GM18868 (cell line): Measurements from ENCODE around the gene CABP4.
"Not testable (repeated sequence)": the region's sequence is repeated elsewhere in the genome, so short reads cannot be mapped to it uniquely, and the experiment has no call there.

Experiments used
- ATAC-seq: cut with Tn5 transposase; IDR thresholded peaks from one replicate; pipeline ENCODE4 v1.9.1; 2021; ENCODE audit warnings: mild to moderate bottlenecking, moderate library complexity; ENCODE audit not compliant: unreplicated experiment

The CABP4 gene

GRCh38 chr11:67452141-67452952 is 2.8 kb upstream of the CABP4 start, which contains the start of gene GPR152:
TSS of gene GPR152 (minus strand) at chr11:67452729. CDS start at chr11:67452724, 5 bp downstream.
- no peak for ATAC-seq

DNA sequence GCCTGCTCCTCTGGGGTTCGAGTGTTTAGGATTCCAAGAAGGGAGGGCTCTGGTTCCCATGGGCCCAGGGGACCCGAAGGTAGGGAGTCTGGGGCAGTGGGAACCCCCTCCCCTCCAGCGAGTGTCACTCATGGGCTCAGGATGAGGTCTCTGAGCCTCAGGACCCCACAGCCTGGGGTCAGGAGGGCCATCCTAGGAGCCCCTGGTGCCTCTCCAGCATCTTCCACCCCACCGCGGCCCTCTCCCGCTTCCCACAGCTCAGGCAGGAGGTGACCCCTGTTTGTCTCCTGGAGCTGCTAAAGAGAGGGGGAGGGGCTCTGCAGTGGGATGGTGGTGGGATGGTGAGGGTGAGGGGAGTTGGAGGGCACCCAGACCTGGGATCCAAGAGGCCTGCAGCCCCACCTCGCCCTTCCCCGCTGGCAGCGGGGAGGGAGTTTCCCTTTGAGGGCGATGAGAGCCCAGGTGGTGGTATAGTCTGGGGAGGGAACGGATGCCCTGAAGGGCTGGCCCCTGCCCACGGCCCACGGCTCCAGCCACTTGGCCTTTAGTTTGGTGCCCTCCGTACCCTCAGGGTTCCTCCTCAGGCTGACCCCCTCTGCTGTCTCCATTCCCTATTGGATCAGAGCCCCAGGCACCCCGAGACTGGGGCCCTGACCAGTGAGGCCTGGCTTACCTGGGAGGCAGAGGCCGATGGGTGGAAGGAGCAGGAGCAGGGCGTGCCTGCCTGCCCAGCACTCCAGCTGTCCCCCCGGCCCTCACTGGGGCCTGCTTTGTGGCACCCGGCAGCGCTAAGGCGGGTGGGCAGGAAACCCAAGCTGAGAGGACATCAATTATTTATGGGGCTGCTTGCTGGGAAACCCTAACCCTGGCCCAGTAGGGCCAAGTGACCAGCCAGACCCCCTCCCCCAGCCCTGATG is 1.1 kb upstream of the CABP4 start:
- ATAC-seq = no peak

DNA sequence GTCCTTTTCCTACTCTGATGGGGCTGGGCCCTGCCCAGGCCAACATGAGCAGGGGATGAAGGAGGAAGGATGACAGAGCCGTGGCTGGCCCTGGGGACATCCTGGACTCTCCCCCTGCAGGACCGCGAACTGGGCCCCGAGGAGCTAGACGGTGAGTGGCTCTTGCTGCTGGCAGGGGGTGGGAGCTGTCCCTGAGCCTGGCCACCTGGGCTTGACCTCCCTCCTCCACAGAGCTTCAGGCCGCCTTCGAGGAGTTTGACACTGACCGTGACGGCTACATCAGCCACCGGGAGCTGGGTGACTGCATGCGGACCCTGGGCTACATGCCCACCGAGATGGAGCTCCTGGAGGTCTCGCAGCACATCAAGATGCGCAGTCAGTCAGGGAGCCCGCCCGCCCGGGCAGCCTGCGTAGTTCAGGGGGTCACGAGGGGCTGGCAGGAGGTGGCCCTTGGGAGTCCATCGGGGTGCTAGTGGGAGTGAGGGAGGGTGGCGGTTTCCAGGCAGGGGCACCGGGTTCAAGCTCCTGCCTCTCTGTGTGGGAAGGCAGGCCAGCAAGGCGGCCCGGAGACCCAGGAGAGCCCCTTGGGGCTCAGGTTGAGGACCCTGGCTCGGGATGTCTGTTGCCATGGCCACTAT is 1.0 kb downstream of the CABP4 start:
- ATAC-seq = no peak

DNA sequence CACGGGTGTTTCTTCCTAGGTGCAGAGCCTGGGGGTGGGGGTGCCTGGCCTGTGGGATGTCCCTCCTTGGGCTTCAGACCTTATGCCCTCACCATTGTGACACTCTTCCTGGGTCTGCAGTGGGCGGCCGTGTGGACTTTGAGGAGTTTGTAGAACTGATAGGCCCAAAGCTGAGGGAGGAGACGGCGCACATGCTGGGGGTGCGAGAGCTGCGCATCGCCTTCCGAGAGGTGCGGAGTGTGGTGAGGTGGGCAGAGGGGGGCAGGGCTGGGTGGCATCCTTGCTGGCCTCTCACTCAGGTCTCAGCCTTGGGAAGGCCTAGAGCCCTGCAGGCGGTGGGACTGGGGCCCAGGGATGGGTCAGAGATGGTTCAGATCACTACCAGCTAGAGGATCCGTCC is 2.3 kb downstream of the CABP4 start:
- no peak for ATAC-seq

GRCh38 chr11:67458266-67458665 is 3.1 kb downstream of the CABP4 start:
- no peak for ATAC-seq

DNA sequence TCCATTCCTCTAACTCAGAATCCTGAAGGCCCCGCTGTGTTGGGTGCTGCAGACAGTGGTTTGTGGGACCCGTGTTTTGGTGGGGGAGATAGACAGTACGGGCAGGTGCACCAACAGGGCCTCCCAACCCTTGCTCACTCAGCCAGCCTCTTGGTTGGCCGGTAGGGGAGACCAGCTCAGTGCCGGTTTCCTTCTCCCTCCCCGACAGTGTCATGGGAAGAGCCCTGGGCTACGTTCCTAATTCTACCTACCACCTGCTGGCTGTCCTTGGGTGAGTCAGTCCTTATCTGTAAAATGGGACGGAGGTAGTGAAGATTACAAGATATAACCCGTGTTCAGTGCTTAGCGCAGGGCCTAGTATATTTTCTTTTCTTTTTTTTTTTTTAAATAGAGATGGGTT is 8.0 kb downstream of the CABP4 start:
- ATAC-seq = no peak

GRCh38 chr11:67463680-67464410 is 8.7 kb downstream of the CABP4 start:
- ATAC-seq = no peak

DNA sequence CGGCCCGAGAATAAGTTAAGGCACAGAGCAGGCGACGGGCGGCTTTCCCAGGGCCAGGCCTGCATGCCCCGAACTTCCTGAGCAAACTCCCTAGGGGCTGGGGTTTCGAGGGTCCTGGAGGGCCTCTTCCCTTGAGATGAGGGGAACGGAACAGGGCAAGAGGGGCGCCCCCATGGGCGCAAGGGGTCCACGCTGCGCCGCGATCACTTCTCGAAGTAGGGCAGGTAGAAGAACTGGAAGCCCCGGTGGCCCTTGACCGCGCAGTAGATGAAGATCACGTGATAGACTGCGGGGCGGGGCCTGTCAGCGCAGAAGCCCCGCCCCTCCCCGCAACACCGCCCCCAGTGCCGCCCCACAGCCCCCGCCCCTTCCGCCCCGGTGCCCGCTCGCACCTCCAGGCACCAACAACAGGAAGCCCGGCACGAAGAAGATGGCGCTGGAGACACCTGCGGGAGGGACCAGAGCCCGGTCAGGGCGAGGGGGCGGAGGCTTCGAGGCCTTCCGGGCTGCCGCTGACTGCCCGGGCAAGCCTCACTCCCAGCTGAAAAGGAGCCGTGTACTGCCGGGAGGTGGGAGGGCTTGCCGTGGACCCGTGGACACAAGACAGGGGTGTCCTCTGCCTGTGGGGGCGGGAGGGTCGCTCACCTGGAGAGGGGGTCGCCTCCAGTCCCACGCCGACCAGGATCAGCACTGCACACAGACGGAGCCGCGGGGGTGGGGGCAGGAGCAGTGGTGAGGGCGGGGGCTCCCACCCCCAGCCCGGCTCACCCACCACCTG is 9.4 kb downstream of the CABP4 start:
- peak; percentile 54 for ATAC-seq

GRCh38 chr11:67465189-67465510 is 10.0 kb downstream of the CABP4 start:
- no peak for ATAC-seq

DNA sequence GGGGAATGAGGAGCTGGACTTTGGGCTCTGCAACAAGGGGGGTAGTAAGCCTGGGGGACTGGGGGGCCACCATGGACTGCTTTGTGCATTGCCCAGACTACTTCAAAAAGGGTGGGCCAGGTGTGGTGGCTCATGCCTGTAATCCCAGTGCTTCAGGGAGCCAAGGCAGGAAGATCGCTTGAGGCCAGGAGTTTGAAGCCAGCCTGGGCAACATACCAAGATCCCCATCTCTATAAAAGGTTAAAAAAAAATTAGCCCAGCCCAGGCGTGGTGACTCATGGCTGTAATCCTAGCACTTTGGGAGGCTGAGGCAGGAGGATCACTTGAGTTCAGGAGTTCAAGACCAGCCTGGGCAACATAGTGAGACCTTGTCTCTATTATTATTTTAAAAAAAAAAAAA is 10.4 kb downstream of the CABP4 start:
- not testable (repeated sequence) for ATAC-seq

GRCh38 chr11:67466367-67466766 is 11.2 kb downstream of the CABP4 start:
- ATAC-seq = no peak

DNA sequence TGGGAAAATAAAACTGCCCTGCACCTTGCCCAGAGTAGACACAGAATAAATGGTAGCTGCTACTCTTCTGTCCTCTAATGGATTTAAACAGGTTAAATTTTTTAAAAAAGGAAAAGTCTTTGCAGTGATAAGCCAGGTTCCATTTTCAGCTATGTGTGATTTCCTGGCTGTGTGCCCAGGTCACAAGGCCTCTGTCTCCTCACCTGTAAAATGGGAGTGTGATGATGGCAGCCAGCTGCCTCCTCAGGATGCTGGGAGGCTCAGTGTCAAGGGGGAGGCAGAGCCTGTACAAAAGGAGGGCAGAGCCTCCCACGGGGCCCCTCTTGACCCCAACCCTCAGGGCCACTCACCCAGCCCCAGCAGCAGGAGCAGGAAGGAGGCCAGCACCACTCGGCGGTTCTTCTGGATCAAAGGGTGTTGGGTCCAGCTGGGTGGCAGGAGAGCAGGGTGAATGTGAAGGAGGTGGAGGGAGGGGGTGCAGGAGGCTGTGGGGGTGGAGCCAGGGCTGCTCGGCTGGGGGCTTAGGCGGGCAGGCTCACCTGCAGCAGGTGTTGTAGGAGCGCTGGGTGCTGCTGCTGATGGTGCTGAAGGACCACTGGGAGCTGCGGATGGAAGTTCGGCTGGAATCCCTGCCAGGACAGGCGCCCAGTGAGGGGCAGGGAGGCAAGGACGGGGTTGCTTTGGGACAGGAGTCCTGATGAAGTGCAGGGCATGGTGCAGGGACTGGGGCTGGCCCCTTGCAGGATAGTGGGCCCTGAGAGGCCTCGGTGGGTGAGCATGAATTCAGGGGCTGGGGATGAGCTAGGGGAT is 12.0 kb downstream of the CABP4 start:
- no peak for ATAC-seq

- ATAC-seq = no peak
These were observed 12.9 kb downstream of the CABP4 start for GRCh38 chr11:67468056-67468455.

- ATAC-seq = peak; percentile 2
These were observed 13.3 kb downstream of the CABP4 start for GRCh38 chr11:67468456-67468758.

DNA sequence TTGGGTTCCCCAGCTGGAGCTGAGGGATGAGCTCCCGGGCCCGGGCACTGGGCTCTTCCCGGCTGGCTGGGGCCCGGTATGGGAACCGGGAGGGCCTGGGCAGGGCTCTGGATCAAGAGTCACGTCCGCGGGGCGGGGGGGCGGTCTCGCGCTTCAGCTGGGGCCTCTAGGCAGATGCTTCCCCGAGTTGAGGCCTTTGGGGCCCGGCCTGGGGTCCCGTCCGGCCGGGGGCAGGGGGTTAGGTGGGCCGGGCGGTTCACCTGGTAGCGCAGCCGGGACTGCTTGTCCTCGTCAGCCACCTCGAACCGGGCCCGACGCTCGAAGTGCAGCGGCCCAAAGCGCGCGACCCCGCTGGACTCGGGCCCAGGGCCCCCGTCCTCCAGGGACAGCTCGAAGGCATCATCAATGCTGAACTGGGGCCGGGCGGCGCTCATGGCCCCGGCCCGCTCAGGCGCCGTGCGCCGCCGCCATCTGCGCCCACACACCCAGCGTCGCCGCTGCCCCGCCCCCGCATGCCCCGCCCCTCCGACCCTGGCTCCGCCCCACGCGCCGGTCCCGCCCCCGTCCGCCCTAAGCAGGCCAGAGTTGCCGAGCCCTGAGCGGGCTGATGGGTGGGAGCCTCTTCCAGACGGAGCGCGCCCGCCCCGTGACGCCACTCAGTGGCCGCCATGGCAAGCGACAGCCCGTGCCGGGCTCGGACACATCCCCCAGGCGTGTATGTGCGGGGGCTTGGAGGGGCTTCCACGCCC is 13.8 kb downstream of the CABP4 start, which contains the start of gene TMEM134:
TSS of gene TMEM134 (minus strand) at position 493 of the 749 bp plus-strand sequence. CDS start at position 434, 59 bp downstream.
- ATAC-seq = peak; percentile 67

DNA sequence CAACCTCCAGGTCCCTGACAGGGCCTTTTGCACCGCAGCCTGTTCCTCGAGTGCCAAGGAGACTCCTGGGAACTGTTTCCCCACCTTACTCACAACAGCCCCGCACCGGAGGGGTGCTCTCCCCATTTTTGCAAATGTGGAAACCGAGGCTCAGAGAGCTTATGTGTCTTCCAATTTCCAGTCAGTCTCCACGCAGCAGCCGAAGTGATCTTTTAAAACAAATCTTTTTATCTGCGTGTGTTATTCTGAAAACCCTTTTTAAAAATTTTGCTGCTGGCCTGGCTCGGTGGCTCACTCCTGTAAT is 14.3 kb downstream of the CABP4 start:
- no peak for ATAC-seq

DNA sequence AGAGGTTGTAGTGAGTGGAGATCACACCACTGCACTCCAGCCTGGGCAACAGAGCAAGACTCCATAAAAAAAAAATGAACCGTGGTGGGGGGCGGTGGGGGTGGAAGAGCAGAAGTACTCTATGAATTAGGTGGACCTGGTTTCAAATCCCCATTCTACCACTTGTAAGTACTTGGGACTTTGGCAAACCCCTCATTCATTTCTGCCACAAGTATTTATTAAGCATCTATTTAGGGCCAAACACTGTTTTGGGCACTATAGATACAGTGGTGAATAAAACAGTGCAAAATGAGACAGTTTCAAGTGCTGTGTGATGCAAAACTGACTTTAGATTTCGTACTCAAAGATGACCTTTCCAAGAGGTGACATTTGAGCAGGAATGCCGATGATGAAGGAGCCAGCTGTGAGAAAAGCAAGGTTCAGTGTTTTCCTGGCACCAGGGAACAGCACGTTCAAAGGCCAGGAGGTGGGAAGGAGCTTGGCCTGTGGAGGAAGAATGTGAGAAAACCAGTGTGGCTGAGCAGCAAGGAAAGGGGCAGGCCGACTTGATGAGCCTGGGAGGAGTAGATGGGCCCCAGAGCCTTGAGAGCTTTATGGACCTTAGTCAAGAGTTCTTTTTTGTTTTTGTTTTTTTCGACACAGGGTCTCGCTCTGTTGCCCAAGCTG is 15.3 kb downstream of the CABP4 start:
- no peak for ATAC-seq

- ATAC-seq = no peak
These were observed 17.7 kb downstream of the CABP4 start for GRCh38 chr11:67472882-67473281.
